Fibroblast of lung (primary cell): Measurements from ENCODE around the gene MAML3.

ENCODE experiments used
- EZH2 ChIP-seq: IDR thresholded peaks from 2 replicates; pipeline ENCODE4 v1.5.1; 2012; ENCODE audit warnings: low read length, control low read depth, mild to moderate bottlenecking; ENCODE audit errors: missing control alignments
- TF ChIP-seq, protein P1 (sequence below), 2 donors: IDR thresholded peaks in 1 of 2; conservative IDR thresholded peaks in 1 of 2; 1 replicate in 1 of 2; 2 replicates in 1 of 2; pipeline ENCODE4 v1.5.1; 2011 to 2012; ENCODE audit warnings: low read length in 2 of 2, control low read depth in 1 of 2, inconsistent platforms in 1 of 2, low read depth in 1 of 2, mild to moderate bottlenecking in 1 of 2

DNA sequence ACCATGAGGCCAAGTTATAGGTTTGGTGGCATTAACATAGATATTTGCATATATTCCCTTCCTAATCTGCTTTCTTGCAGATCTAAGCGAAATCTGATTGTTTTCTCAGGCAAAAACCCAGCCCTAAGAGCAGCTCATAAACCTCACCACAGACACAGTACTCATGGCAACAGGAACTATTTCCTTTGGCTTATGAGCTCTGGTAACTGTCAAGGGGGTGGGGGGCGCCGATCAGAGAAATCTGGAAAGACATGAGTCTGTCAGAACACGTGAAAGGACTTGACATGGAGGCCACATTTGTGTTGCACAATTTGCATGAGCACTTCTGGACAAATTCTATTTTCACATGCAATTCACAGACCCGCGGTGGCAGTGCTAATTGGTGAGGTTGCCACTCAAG, 404.6 kb downstream of the MAML3 start:
- TF ChIP-seq, protein P1, sequence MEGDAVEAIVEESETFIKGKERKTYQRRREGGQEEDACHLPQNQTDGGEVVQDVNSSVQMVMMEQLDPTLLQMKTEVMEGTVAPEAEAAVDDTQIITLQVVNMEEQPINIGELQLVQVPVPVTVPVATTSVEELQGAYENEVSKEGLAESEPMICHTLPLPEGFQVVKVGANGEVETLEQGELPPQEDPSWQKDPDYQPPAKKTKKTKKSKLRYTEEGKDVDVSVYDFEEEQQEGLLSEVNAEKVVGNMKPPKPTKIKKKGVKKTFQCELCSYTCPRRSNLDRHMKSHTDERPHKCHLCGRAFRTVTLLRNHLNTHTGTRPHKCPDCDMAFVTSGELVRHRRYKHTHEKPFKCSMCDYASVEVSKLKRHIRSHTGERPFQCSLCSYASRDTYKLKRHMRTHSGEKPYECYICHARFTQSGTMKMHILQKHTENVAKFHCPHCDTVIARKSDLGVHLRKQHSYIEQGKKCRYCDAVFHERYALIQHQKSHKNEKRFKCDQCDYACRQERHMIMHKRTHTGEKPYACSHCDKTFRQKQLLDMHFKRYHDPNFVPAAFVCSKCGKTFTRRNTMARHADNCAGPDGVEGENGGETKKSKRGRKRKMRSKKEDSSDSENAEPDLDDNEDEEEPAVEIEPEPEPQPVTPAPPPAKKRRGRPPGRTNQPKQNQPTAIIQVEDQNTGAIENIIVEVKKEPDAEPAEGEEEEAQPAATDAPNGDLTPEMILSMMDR (conservative IDR thresholded peaks at IDR 0.05 in 1 of 2, IDR thresholded peaks at IDR 0.05 in 1 of 2; ENCODE audit: low read depth in 1 of 2, low read length in 2 of 2): no peak
- no peak for TF ChIP-seq EZH2
